Activated CD4-positive, CD25-positive, alpha-beta regulatory T cell treated with anti-CD3 and anti-CD28 coated beads, Interleukin-2, amount 50 U/mL, for 72 hours (primary cell): Measurements from ENCODE around the gene ERC2.

ENCODE experiments used
- DNase-seq: peaks from one replicate; pipeline ENCODE4 v3.0.0; 2021

The ERC2 gene

DNA sequence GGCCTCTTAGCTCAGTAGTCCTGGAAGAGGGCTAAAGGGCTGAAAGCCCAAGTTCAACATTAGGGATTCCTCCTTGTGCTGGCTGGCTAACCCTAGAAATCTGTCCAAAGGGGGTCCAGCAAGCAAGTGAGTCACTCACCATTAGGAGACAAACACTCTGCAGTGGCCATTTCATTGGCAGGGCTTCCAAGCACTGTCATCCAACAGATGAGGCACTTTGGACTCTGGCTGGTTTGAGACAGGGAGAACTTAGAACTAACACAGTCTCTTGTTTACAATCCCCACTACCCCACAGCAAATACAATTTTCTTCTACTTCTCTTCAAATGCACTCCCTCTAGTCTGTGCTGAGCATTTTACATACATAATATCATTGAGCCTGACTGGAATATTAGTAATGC is 971.0 kb downstream of the ERC2 start:
- DNase-seq = no peak

DNA sequence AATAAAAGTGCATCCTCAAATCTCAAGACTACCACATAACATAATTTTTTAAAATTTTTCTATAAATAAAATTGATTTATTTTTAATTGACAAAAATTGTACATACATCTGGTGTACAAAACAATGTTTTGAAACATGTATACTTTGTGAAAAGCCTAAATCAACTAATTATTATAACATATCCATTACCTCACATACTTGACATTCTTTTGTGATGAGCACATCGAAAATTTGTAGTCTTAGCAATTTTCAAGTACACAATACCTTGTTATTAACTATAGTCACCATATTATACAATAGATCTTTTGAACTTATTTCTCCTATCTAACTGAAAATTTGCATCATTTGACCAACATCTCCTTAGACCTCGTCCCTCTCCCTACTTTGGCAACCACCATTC is 973.3 kb downstream of the ERC2 start:
- no peak for DNase-seq

DNA sequence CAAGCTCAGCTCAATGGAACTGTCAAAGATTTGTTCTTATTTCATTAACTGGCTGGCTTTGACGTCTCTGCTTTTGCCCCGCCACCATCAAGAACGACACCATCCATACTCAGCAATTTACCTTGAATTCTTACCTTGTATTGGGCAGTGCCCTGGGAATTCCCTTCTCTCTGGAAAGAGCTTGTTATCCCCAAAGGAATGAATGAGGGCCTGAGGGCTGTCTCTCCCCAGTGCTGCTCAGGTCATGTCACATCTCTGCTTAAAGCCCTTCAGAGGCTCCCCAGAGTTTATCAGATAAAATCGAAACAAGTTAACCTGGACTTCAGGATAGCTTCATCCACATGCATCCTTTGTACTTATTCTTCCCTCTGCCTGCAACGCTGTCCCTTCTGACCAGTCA is 975.3 kb downstream of the ERC2 start:
- DNase-seq = no peak

DNA sequence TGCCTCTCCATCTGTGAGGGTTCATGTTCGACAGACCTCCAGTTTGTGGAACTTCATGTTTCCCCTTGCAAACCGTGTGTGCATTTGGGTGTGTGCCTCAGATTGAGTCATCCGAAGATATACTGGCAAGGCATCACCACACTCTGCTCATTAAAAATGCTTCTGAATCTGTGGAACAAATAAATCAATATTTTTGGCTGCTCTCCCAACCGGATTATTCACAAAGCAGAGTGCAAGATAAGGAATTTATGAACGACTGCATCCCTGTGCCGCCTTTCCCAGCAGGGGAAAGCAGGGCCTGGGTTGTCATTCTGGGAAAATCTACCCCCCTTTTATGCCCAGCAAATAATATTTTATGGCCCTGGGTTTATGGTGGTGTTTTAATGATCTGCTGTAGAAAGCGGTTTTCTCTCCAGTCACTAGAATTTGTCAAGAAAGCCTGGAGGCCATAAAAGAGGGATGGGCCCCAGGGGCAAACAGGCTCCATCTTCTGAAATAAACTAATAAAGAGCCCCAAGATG is 976.9 kb downstream of the ERC2 start:
- DNase-seq = no peak

GRCh38 chr3:55490276-55490913 is 977.9 kb downstream of the ERC2 start:
- DNase-seq = no peak

DNA sequence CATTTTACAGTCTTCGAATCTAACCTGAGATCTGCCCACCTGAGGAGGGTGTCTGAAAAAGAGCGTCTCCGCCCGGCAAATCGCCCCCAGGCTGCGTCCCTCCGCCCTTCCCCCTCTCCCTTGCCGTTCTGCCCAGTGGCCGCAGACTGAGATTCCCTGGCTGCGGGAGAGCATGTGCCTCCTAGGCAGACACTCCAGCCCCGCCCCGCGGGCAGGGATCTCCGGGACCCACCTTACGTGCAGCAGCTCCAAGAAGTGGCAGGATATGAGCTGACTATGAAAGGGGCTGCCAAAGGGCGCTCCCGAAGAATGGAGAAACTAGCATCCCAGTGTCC is 978.5 kb downstream of the ERC2 start:
- no peak for DNase-seq

- DNase-seq = no peak
Measured at GRCh38 chr3:55488398-55489055, 979.7 kb downstream of the ERC2 start.

DNA sequence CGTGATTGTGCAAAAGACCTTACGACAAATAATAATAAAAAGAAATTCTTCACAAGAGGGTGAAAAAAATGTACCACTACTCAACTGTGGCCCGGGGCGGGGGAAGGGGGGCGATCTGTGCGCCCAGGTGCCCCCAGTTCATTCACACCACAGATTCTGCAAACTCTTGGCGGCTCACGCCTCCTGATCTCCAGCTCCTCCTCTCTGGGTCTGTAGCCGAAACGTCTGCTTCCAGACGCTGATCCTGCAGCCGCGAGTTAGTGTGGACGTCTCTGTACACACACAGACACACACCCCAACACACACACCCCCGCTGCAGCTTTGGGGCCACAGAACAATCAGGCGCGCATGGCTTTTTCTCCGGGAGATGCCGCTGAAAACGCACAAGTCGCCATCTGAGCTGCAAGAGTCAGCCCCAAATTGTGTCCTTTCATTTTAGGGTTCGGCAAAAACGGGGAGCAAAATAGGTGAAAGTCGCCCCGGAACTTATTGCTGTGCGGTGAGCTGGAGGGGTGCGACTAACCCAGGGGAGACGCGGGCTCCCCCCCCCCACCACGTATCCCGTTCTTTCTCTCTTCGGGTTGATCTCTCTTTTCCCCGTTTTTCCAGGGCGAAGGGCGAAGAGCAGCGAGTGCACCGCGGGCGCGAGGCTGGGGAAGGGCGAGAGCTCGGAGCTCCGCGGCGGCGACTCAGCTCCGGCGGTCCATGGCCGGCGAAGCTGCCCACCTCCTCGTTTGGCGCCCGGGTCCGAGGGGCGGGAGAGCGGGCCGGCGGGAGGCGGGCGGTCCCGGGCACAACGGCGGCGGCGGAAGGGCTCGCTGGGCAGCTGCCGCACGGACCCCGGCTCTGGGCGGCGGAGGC is 980.7 kb downstream of the ERC2 start:
- DNase-seq = no peak

DNA sequence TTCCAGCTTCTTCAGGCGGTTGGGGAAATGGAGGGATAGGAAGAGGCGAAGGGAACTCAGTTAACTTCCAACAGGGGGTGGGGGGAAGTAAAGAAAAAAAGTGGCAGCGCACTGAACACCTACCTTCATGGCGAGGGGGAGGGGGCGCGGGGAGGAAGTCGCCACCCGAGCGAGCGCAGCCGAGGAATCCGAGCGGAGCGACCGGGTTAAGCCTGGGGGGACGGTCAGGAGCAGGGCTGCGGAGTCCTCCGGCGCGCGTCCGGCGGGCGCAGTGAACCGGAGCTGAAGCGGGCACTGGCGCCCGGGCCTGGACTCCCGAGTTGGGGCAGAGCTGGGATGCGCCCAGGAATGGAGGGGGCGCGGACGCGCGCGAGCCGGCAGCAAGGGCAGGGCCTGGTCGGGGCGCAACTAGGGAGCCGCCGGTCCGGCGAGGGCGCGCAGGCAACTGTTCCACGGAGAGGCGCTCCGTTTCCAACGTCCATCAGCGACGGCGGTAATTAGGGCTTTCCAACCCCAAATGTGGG is 981.3 kb downstream of the ERC2 start, which contains the start of gene WNT5A:
Gene WNT5A (minus strand): TSS at position 450 of the 524 bp plus-strand sequence. CDS start 321 bp downstream, at position 129.
- DNase-seq = no peak

- no peak for DNase-seq
Measured at GRCh38 chr3:55486101-55486856, 982.0 kb downstream of the ERC2 start.

DNA sequence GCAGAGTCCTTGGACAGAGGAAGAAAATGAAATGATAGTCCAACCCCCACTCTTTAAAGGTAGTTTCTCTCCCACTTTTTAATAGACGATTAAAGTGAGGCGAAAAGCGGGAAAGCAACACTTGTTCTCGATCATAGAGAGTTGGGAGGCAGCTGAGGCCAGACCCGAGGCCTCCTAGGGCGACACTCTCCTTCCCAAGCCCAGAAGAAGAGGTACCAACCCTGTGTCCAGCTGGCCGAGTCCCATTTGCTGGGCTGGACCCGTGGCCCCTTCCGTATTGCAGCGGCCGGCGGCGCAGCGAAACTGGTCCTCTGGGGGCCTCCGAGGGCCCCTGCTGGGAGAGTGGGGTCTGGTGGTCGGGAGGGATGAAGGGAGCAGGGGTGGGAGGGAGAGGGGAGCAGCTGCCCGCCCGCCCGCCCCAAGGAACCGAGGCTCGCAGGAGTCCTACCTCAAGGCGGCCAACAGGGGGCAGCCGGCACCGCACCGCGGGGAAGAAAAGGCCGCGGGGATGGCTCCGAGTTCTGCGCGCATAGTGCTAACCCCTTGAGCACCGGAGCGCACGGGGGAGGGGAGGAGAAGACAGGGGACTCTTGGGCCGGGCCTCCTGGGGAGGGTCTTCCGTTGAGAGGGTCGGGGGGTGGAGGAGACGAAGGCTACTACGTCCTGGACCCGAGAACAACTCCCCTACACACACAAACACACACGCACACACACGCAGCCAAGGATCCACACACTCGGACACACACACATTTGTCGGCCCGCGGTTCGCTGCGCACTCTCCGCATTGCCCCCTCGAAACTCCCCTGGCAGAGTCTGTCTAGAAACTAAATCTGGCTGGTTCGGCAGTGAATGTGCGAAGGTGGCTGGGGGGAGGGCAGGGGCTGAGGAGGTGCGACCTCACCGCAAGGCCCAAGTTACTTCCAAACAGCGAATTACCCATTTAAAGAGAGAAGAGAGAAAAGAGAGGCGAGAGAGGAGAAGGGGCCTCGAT is 983.2 kb downstream of the ERC2 start:
- DNase-seq = no peak

DNA sequence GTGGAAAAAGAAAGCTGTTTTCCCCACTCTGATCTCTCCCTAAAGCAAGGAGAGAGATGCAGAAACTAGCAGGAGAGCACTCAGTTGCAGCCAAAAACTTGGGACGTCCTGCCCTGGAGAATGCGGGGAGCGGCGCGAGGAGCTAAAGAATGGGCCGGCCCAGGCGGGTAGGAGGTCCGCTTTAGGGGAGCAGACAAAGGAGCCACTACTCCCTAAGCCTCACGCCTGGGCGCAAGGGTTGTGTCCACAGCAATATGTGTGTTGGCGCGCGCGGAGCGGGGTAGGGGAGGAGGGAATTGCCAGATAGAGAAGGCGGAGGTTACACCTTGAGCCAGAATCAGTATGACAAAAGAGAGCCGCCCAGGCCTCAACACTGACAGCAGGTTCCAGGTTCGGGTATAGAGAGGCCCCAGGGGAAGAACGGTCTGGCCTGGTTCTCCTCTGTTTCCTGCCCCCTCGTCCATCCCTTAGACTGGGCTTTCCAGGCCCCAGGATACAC is 984.0 kb downstream of the ERC2 start:
- no peak for DNase-seq

DNA sequence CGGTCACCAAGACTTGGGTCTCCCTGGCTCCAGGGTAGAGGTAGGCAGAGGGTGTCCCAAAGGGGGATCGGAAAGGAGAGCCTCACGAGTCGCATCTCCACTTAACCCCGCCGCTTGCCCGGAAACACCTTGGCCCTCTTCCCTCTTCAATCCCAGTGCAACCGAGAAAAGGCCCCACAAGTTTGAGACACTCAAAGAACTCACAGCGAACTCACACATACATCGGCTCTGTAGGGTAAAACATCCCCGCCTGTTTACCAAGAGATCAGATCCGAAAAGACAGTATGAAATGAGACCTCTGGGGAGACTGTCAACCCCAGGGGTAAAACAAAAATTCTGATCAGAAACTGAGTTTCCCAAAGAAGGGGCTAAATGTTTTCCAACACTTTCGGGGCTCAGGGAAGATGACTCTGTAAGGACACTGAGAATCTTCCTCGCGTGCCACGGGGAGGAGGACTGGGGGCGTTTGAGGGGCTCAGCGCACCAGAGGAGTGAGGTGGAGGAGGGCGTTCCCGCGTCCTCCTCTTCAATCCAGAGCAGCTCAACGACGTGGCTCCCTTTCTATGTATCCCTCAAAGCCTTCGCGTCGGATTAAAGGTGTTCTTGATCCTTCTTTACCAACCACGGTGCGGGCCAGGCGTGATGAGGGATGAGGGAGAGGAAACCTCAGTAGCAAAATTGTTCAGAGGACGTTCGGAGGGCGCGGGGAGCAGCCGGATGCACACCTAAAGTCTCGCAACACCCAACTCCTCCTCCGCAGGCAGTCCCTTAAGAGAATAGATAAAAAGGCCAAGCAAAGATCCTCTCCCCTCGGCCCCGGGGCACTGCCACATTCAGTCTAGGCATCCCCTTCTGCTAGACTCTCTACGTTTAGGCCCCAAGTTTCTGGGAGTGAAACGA is 984.8 kb downstream of the ERC2 start:
- DNase-seq = no peak

- no peak for DNase-seq
Measured at GRCh38 chr3:55482496-55483195, 985.6 kb downstream of the ERC2 start.

DNA sequence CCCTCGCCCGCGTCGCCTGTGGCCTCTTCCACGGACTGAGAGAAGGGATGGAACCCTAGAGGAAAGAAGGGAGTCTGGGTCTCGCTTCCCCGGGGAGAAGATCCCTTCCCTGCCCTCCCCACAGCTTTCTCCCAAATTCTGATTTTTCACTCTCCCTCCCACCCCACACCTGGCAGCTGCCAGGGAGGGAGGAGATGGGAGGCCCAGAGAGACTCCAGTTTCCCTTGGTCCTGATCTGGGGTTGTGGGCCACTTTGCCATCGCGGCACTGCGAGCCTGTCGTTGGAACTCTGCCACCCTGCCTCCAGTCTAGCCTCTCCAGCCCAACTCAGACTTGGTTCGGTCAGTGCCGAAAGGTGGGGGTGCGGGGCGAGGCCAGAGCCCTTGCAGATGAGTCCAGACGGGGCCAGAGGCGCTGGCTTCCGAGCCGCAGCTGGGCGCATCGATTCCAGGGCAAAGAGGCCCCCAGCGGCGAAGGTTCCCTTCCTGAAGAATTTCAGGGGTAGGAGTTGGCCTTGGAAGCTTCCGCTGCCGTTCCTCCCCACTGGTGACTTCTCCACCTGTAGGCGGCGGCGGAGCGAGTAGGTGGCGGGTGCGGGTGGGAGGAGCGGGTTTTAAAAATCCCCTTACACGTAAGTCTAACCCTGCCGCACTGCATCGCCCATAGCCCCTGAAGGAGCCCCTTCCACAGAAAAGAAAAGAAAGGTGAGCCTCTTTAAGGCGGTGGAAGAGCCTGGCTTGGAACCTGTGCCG is 986.3 kb downstream of the ERC2 start:
- no peak for DNase-seq

GRCh38 chr3:55480911-55481743 is 987.1 kb downstream of the ERC2 start:
- DNase-seq = no peak
